H9 (cell line): ENCODE measurements around the gene GIMAP7. TPM values are rescaled to one million over a fixed set of nuclear protein-coding genes. Genes with fewer than 3 reads are reported as not detected.

Source experiments
- DNase-seq: peaks from one replicate; pipeline ENCODE4 v3.0.0-alpha.2; 2017
- H2AFZ ChIP-seq: one replicate; pipeline ENCODE4 v1.6.1; 2013; ENCODE audit warnings: mild to moderate bottlenecking, low read length, control low read depth, moderate library complexity
- H2AK5ac ChIP-seq: 2 replicates; pipeline ENCODE4 v1.6.1; 2013; ENCODE audit warnings: low read length, control low read depth, mixed read lengths; ENCODE audit not compliant: insufficient read length
- H2BK120ac ChIP-seq: one replicate; pipeline ENCODE4 v1.6.1; 2013; ENCODE audit warnings: low read depth, mild to moderate bottlenecking, low read length, control low read depth, inconsistent platforms; ENCODE audit not compliant: poor library complexity, severe bottlenecking
- H2BK12ac ChIP-seq: 2 replicates; pipeline ENCODE4 v1.6.1; 2013; ENCODE audit warnings: low read length, control low read depth, mixed read lengths, low read depth; ENCODE audit not compliant: insufficient read length
- H2BK15ac ChIP-seq: 2 replicates; pipeline ENCODE4 v1.6.1; 2013; ENCODE audit warnings: low read depth, low read length, control low read depth
- H2BK20ac ChIP-seq: one replicate; pipeline ENCODE4 v1.6.1; 2013; ENCODE audit warnings: low read depth, mild to moderate bottlenecking, low read length, control low read depth, inconsistent platforms; ENCODE audit not compliant: poor library complexity, severe bottlenecking
- H2BK5ac ChIP-seq: 2 replicates; pipeline ENCODE4 v1.6.1; 2013; ENCODE audit warnings: low read length, control low read depth, mixed read lengths; ENCODE audit not compliant: insufficient read length
- H3K14ac ChIP-seq: 2 replicates; pipeline ENCODE4 v1.6.1; 2013; ENCODE audit warnings: low read length, control low read depth; ENCODE audit not compliant: insufficient read depth
- H3K18ac ChIP-seq: 2 replicates; pipeline ENCODE4 v1.6.1; 2013; ENCODE audit warnings: low read depth, mild to moderate bottlenecking, mixed read lengths, low read length, control low read depth; ENCODE audit not compliant: insufficient read length
- H3K23ac ChIP-seq: 2 replicates; pipeline ENCODE4 v1.6.1; 2013; ENCODE audit warnings: low read length, control low read depth, mixed read lengths, low read depth; ENCODE audit not compliant: insufficient read length
- H3K23me2 ChIP-seq: 2 replicates; pipeline ENCODE4 v1.6.1; 2013; ENCODE audit warnings: low read depth, mild to moderate bottlenecking, mixed read lengths, low read length, control low read depth; ENCODE audit not compliant: insufficient read length, poor library complexity, severe bottlenecking
- H3K27ac ChIP-seq: 2 replicates; pipeline ENCODE4 v1.5.1; 2013; ENCODE audit warnings: low read length, control low read depth, mixed read lengths, low read depth; ENCODE audit not compliant: insufficient read length
- H3K27me3 ChIP-seq: 2 replicates; pipeline ENCODE4 v1.6.1; 2013; ENCODE audit warnings: low read length, control low read depth, inconsistent platforms; ENCODE audit not compliant: insufficient read depth
- H3K4ac ChIP-seq: 2 replicates; pipeline ENCODE4 v1.6.1; 2013; ENCODE audit warnings: low read depth, mild to moderate bottlenecking, control low read depth, inconsistent platforms, low read length, moderate library complexity
- H3K4me1 ChIP-seq: 2 replicates; pipeline ENCODE4 v1.6.1; 2013; ENCODE audit warnings: low read length, control low read depth, inconsistent platforms; ENCODE audit not compliant: insufficient read depth
- H3K4me2 ChIP-seq: 2 replicates; pipeline ENCODE4 v1.6.1; 2013; ENCODE audit warnings: low read length, control low read depth, mixed read lengths; ENCODE audit not compliant: insufficient read length, insufficient read depth
- H3K56ac ChIP-seq: 2 replicates; pipeline ENCODE4 v1.6.1; 2013; ENCODE audit warnings: low read depth, mild to moderate bottlenecking, mixed read lengths, low read length, control low read depth; ENCODE audit not compliant: insufficient read length
- H3K79me1 ChIP-seq: 2 replicates; pipeline ENCODE4 v1.6.1; 2013; ENCODE audit warnings: low read depth, mild to moderate bottlenecking, moderate library complexity, low read length, control low read depth, inconsistent platforms; ENCODE audit not compliant: insufficient read depth, poor library complexity, severe bottlenecking
- H3K79me2 ChIP-seq: 2 replicates; pipeline ENCODE4 v1.6.1; 2013; ENCODE audit warnings: low read length, control low read depth, inconsistent platforms; ENCODE audit not compliant: insufficient read depth
- H3K9ac ChIP-seq: 2 replicates; pipeline ENCODE4 v1.6.1; 2013; ENCODE audit warnings: low read length, control low read depth, mixed read lengths; ENCODE audit not compliant: insufficient read length; ENCODE audit errors: extremely low read depth
- H3K9me3 ChIP-seq: one replicate; pipeline ENCODE4 v1.6.1; 2013; ENCODE audit warnings: low read depth, low read length, inconsistent platforms; ENCODE audit not compliant: control insufficient read depth
- H3T11ph ChIP-seq: one replicate; pipeline ENCODE4 v1.6.1; 2013; ENCODE audit warnings: mild to moderate bottlenecking, low read length, control low read depth, inconsistent platforms
- H4K20me1 ChIP-seq: one replicate; pipeline ENCODE4 v1.6.1; 2013; ENCODE audit not compliant: control insufficient read depth, insufficient read length, insufficient read depth
- H4K5ac ChIP-seq: 2 replicates; pipeline ENCODE4 v1.6.1; 2013; ENCODE audit warnings: low read depth, mild to moderate bottlenecking, mixed read lengths, low read length, control low read depth; ENCODE audit not compliant: insufficient read length
- H4K8ac ChIP-seq: replicated peaks from 2 replicates; pipeline ENCODE4 v1.6.1; 2013; ENCODE audit warnings: low read length, control low read depth, mixed read lengths, low read depth; ENCODE audit not compliant: insufficient read length
- H4K91ac ChIP-seq: 2 replicates; pipeline ENCODE4 v1.6.1; 2013; ENCODE audit warnings: low read depth, mild to moderate bottlenecking, moderate library complexity, mixed read lengths, low read length, control low read depth; ENCODE audit not compliant: insufficient read length
- H3K27ac Mint-ChIP-seq, 3 experiments: 2 replicates in 2 of 3; 3 replicates in 1 of 3; pipeline ENCODE4 v1.8.0; 2020 to 2021; ENCODE audit warnings: mixed read lengths in 3 of 3, mild to moderate bottlenecking in 1 of 3, moderate library complexity in 1 of 3
- H3K27me3 Mint-ChIP-seq: 2 replicates; pipeline ENCODE4 v1.8.0; 2021; ENCODE audit warnings: low read depth, mild to moderate bottlenecking, moderate library complexity, mixed read lengths
- H3K36me3 Mint-ChIP-seq, 3 experiments: 2 replicates in 2 of 3; 3 replicates in 1 of 3; pipeline ENCODE4 v1.8.0; 2020 to 2021; ENCODE audit warnings: low read depth in 3 of 3, mixed read lengths in 3 of 3; ENCODE audit not compliant: insufficient read depth in 1 of 3
- H3K4me1 Mint-ChIP-seq, 2 experiments: 2 replicates each; pipeline ENCODE4 v1.8.0; 2020; ENCODE audit warnings: mixed read lengths in 2 of 2
- H3K4me3 Mint-ChIP-seq, 2 experiments: 2 replicates in 1 of 2; 3 replicates in 1 of 2; pipeline ENCODE4 v1.8.0; 2020 to 2021; ENCODE audit warnings: mild to moderate bottlenecking in 2 of 2, mixed read lengths in 2 of 2, moderate library complexity in 1 of 2
- H3K9me3 Mint-ChIP-seq, 2 experiments: 2 replicates in 1 of 2; 3 replicates in 1 of 2; pipeline ENCODE4 v1.8.0; 2020; ENCODE audit warnings: mild to moderate bottlenecking in 2 of 2, mixed read lengths in 2 of 2, moderate library complexity in 1 of 2
- WGBS: extraction: QIAGEN DNeasy Blood & Tissue Kit; methylation state at CpG from one replicate; pipeline ENCODE4 v1.1.7; 2013; ENCODE audit warnings: missing lambda C conversion rate, low lambda C conversion rate, mixed read lengths; ENCODE audit not compliant: insufficient read length; ENCODE audit errors: extremely low coverage; 5-methylcytosine and 5-hydroxymethylcytosine counted together
- total RNA-seq: library from RNA; stranded (reverse); gene quantifications from 2 replicates; pipeline ENCODE4 v1.2.1, GENCODE V29; 2021
- TF ChIP-seq, protein P1 (sequence below): fragments of 200-600 bp; sonication (generic); conservative IDR thresholded peaks from 3 replicates; pipeline ENCODE4 v1.8.0; 2021; ENCODE audit warnings: antibody characterized with exemption, mild to moderate bottlenecking

GIMAP7 gene
- total RNA-seq, 1 experiment from 2014 or later, result not detected

DNA sequence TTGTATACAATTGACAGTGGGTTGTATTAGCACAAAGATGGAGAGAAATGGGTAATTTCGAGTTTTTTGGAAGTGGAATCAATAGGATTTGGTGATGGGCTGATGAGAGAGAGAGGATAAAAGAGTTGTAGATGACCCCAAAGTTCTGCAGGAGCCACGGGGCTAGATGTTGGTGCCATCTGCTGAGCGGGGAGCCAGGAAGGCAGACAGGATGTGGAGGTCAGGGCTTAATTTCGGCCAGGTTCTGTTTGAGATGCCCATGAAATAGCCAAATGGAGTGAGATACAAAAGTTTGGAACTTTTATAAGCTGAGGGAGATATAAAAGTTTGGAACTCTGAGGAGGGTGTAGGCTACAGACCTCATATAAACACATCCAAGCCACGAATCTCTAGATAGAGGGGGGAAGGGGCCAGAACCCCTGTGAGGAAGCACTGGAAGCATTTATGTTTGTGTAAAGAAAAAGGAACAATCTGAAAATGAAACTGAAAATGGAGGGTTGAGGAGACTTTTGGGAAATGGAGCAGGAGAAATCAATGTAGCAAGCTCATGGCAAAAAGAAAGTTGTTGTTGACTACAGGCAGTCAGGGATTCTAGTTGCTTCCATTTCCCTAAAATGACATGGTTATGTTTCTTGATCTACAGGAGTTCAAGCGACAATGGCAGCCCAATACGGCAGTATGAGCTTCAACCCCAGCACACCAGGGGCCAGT lies 54.7 kb downstream of the GIMAP7 start:
- no peak overlapping the region for H3K18ac ChIP-seq
- H4K20me1 ChIP-seq, result no peaks in the 10 kb centered on the region
- no peak overlapping the region for H3T11ph ChIP-seq
- H2AK5ac ChIP-seq, result no peak overlapping the region
- H2BK20ac ChIP-seq, result no peak overlapping the region
- no peak overlapping the region for H3K4me2 ChIP-seq
- no peak overlapping the region for H2AFZ ChIP-seq
- no peak overlapping the region for H2BK5ac ChIP-seq
- H4K5ac ChIP-seq, result no peak overlapping the region
- H3K9ac ChIP-seq, result no peak overlapping the region
- peaks cover 34% of the 10 kb centered on the region for H3K27me3 Mint-ChIP-seq
- H3K27ac ChIP-seq, result no peak overlapping the region
- H3K36me3 Mint-ChIP-seq, result no peaks in the 10 kb centered on the region
- H3K79me1 ChIP-seq, result no peaks in the 10 kb centered on the region
- H2BK120ac ChIP-seq, result no peak overlapping the region
- H3K4me1 Mint-ChIP-seq, result peaks cover 28 to 31% of the 10 kb centered on the region in 2 experiments
- DNase-seq, result no peak
- H3K4ac ChIP-seq, result no peak overlapping the region
- no peak overlapping the region for H4K8ac ChIP-seq
- H3K56ac ChIP-seq, result no peak overlapping the region
- no peak overlapping the region for H2BK15ac ChIP-seq
- H3K23me2 ChIP-seq, result no peaks in the 10 kb centered on the region
- peaks cover 4% of the 10 kb centered on the region; the same call in 1 of the 2 replicates for H3K4me1 ChIP-seq
- no peaks in the 10 kb centered on the region for H3K79me2 ChIP-seq
- TF ChIP-seq, protein P1, sequence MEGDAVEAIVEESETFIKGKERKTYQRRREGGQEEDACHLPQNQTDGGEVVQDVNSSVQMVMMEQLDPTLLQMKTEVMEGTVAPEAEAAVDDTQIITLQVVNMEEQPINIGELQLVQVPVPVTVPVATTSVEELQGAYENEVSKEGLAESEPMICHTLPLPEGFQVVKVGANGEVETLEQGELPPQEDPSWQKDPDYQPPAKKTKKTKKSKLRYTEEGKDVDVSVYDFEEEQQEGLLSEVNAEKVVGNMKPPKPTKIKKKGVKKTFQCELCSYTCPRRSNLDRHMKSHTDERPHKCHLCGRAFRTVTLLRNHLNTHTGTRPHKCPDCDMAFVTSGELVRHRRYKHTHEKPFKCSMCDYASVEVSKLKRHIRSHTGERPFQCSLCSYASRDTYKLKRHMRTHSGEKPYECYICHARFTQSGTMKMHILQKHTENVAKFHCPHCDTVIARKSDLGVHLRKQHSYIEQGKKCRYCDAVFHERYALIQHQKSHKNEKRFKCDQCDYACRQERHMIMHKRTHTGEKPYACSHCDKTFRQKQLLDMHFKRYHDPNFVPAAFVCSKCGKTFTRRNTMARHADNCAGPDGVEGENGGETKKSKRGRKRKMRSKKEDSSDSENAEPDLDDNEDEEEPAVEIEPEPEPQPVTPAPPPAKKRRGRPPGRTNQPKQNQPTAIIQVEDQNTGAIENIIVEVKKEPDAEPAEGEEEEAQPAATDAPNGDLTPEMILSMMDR, result no peak
- no peaks in the 10 kb centered on the region for H3K27me3 ChIP-seq
- H3K9me3 ChIP-seq, result no peaks in the 10 kb centered on the region
- H3K9me3 Mint-ChIP-seq, result no peaks in the 10 kb centered on the region; a peak in 1 of 5 replicates
- no peak overlapping the region for H3K14ac ChIP-seq
- no CpG with 5 or more reads among the region's 7 CpGs for WGBS
- H3K23ac ChIP-seq, result no peak overlapping the region
- H4K91ac ChIP-seq, result no peak overlapping the region
- no peak overlapping the region for H3K27ac Mint-ChIP-seq
- no peak overlapping the region for H3K4me3 Mint-ChIP-seq
- H2BK12ac ChIP-seq, result no peak overlapping the region

Other genes starting within 250 kb of the GIMAP7 start
- gene LRRC61, start 191.5 kb upstream of the GIMAP7 start, total RNA-seq, result 24.4 and 27.4 TPM in 2 replicates
- 1.2 and 2.2 TPM in 2 replicates for gene ACTR3C, start 191.3 kb upstream of the GIMAP7 start, total RNA-seq
- gene RARRES2, start 173.2 kb upstream of the GIMAP7 start, total RNA-seq, result 59.9 and 60.9 TPM in 2 replicates
- gene REPIN1, start 146.1 kb upstream of the GIMAP7 start, total RNA-seq, result 105 and 106 TPM in 2 replicates
- gene ZNF775, start 135.5 kb upstream of the GIMAP7 start, total RNA-seq, result 9.7 and 10.5 TPM in 2 replicates
- not detected in 2 replicates for gene GIMAP8, start 64.2 kb upstream of the GIMAP7 start, total RNA-seq
- not detected in 2 replicates for gene GIMAP4, start 52.5 kb downstream of the GIMAP7 start, total RNA-seq
- not detected in 2 replicates for gene GIMAP6, start 117.5 kb downstream of the GIMAP7 start, total RNA-seq
- gene GIMAP2, start 170.8 kb downstream of the GIMAP7 start, total RNA-seq, result not detected in 2 replicates
- not detected in 2 replicates for gene GIMAP1, start 201.7 kb downstream of the GIMAP7 start, total RNA-seq
- gene GIMAP5, start 222.5 kb downstream of the GIMAP7 start, total RNA-seq, result not detected in 2 replicates